ENCODE results near the gene TGM6. TPM values are rescaled to one million over a fixed set of nuclear protein-coding genes. Genes with fewer than 3 reads are reported as not detected.

TGM6 gene
- total RNA-seq, 2 experiments from 2014 or later: not detected

DNA sequence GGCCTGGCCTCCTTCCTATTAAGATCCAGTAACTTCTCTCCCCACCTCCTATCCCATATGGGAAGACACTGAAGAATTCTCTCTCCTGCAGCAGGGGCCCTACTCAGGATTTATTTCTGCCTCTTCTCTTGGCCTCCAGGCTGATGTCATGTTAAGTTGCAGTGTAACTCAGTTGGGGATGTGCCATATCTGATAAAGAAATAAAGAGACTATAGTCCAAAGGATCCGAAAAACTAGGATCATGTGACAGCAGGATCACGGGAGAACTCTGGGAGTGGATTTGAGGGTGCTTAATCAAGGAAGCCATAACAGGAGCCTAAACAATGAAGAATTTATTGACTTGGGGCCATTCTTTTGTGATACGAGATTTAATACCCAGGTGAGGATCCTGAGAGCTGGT is 38.5 kb upstream of the TGM6 start:
- ChIA-PET CTCF (no interaction called here), POLR2A (no interaction called here)
- H3K4me1 Mint-ChIP-seq (ENCODE audit: low read depth): no peaks in the 10 kb centered on the region

DNA sequence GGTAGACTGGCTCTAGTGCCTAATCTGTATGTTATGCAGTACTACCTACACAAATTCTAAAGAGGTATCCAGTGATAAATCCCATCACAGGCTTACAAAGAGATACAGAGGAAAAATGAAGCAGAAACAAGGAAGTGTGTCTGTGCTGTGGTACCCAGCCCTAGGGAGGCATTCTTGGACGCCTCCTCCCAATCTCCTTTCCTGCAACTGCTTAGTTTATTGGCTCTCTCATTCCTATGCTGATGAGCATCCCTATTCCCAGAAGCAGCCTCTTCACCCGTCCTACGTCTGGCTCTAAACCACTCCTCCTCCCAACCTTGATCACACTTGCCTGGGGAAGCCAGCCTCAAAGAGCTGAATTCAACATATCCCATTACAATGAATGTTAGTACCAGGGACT is 34.5 kb upstream of the TGM6 start:
- no peak for DNase-seq
- no peak for ATAC-seq
- ChIA-PET CTCF (interaction anchor here (1.0 kb wide), 1 partner anchor 106 kb away, joined by 3 read pairs; no protein-coding TSS in a partner anchor), POLR2A (no interaction called here)
- no peaks in the 10 kb centered on the region for H3K9me3 Mint-ChIP-seq (ENCODE audit: insufficient read depth)
- no peaks in the 10 kb centered on the region for H3K4me1 Mint-ChIP-seq (ENCODE audit: low read depth)
- H3K36me3 Mint-ChIP-seq (ENCODE audit: low read depth): no peaks in the 10 kb centered on the region
- H3K4me3 Mint-ChIP-seq: no peak overlapping the region
- H3K27ac Mint-ChIP-seq: no peak overlapping the region
- H3K27me3 Mint-ChIP-seq (ENCODE audit: low read depth): peaks cover 9% of the 10 kb centered on the region

More for the DNA sequence above, 38.5 kb upstream of the TGM6 start:
- no peak overlapping the region for H3K27ac Mint-ChIP-seq
- ATAC-seq (no peak), DNase-seq (no peak)
- H3K36me3 Mint-ChIP-seq (ENCODE audit: low read depth): no peaks in the 10 kb centered on the region
- H3K4me3 Mint-ChIP-seq: no peak overlapping the region
- no peaks in the 10 kb centered on the region for H3K9me3 Mint-ChIP-seq (ENCODE audit: insufficient read depth)
- H3K27me3 Mint-ChIP-seq (ENCODE audit: low read depth): peaks cover 2% of the 10 kb centered on the region

DNA sequence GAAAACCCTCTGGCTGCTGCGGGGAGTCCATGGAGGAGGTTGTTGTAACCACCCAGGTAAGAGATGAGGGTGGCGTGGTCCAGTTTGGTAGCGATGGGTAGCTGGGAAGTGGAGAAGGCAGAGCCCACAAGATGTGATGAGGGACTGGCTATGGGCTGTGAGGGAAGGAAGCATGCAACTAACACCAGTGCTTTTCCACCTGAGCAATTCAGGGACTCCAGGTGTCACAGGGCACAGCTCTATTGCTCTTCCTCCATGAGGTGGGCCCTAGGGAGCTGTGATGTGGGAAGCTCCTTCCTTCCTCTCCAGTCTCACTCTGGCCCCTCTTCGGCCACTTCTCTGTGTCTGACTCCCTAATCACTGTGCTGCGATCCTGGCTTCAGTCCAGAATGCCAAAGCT is 32.4 kb upstream of the TGM6 start:
- POLR2A ChIA-PET: no interaction called here
- Mint-ChIP-seq H3K4me1 (ENCODE audit: low read depth) (peaks cover 2% of the 10 kb centered on the region), H3K4me3 (no peak overlapping the region), H3K36me3 (ENCODE audit: low read depth) (no peaks in the 10 kb centered on the region), H3K9me3 (ENCODE audit: insufficient read depth) (no peaks in the 10 kb centered on the region), H3K27me3 (ENCODE audit: low read depth) (peaks cover 11% of the 10 kb centered on the region), H3K27ac (no peak overlapping the region)
- CTCF ChIA-PET: interaction anchor here (1.4 kb wide), 1 partner anchor 140 kb away, joined by 4 read pairs; no protein-coding TSS in a partner anchor
- ATAC-seq (no peak), DNase-seq (no peak)

DNA sequence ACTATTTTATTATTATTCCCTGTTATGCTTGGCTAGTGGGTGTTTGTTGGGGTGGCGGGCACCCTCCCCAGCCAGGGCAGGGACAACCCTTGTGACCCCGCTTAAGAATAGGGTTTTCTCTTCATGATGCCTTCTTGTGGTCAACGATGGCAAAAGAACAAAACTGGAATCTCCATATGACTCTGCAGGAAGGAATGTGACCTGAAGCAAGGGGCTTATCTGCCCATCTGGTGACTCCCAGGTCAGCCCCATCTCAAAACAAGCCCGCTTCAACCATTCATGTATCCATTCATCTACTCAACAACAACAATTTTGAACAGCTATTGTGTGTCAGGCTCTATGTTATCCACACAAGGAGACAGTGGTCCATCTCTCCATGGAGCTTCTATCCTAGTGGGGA is 30.9 kb upstream of the TGM6 start:
- Mint-ChIP-seq H3K4me3 (no peak overlapping the region), H3K4me1 (ENCODE audit: low read depth) (peaks cover 2% of the 10 kb centered on the region), H3K27me3 (ENCODE audit: low read depth) (peaks cover 18% of the 10 kb centered on the region), H3K36me3 (ENCODE audit: low read depth) (no peaks in the 10 kb centered on the region), H3K9me3 (ENCODE audit: insufficient read depth) (no peaks in the 10 kb centered on the region), H3K27ac (no peak overlapping the region)
- DNase-seq: no peak
- ChIA-PET CTCF (interaction anchor here (1.0 to 1.4 kb wide), 4 partner anchors 35 to 142 kb away, joined by 3 to 5 read pairs (median 3); no protein-coding TSS in a partner anchor), POLR2A (interaction anchor here (0.7 kb wide), 1 partner anchor 134 kb away, joined by 3 read pairs; no protein-coding TSS in a partner anchor)
- no peak for ATAC-seq

DNA sequence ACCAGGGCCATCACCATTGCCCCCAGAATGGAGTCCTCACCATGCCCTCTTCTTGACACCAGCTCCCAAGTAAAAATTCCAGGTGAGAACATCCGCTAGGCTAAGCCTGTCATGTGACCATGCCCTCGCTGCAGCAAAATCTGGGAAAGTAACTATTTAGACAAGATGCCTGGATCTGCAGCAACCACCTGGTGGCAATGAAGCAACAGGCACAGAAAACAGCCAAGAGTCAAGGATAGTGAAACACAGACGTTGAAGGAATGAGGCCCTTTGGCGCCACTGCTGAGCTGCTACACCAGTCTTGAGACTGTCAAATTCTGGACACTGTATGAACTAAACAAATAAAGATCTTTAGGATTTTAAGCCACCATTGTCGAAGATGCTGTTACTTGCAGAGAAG is 30.1 kb upstream of the TGM6 start:
- Mint-ChIP-seq H3K4me1 (ENCODE audit: low read depth) (peaks cover 2% of the 10 kb centered on the region), H3K4me3 (no peak overlapping the region), H3K36me3 (ENCODE audit: low read depth) (no peaks in the 10 kb centered on the region), H3K27me3 (ENCODE audit: low read depth) (peaks cover 23% of the 10 kb centered on the region), H3K27ac (no peak overlapping the region), H3K9me3 (ENCODE audit: insufficient read depth) (no peaks in the 10 kb centered on the region)
- ChIA-PET CTCF (interaction anchor here (1.0 to 1.4 kb wide), 4 partner anchors 34 to 143 kb away, joined by 3 to 5 read pairs (median 3); no protein-coding TSS in a partner anchor), POLR2A (no interaction called here)
- no peak for DNase-seq
- ATAC-seq: no peak

DNA sequence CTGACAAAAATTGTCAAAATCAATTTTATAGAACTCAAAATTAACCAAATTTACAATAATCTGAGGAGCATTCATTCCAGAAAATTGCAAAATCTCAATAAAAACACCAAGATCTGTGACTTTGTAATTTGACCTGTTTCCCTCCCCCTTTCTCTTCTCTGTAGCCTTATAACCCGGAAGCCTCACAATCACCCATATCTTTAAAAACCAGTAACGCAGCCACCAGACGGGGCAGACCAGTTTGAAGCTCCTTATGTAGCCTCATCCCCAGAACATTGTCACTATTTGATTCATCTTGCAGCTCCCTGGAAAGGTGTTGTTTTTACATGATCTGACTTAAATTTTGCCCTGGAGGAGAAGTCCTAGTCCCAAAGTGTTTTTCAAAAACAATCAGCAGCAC is 27.5 kb upstream of the TGM6 start:
- Mint-ChIP-seq H3K4me1 (ENCODE audit: low read depth) (peaks cover 2% of the 10 kb centered on the region), H3K27me3 (ENCODE audit: low read depth) (peaks cover 34% of the 10 kb centered on the region), H3K9me3 (ENCODE audit: insufficient read depth) (no peaks in the 10 kb centered on the region), H3K36me3 (ENCODE audit: low read depth) (no peaks in the 10 kb centered on the region), H3K27ac (no peak overlapping the region), H3K4me3 (no peak overlapping the region)
- CTCF ChIA-PET: no interaction called here
- DNase-seq (no peak), ATAC-seq (no peak)
- POLR2A ChIA-PET: no interaction called here

DNA sequence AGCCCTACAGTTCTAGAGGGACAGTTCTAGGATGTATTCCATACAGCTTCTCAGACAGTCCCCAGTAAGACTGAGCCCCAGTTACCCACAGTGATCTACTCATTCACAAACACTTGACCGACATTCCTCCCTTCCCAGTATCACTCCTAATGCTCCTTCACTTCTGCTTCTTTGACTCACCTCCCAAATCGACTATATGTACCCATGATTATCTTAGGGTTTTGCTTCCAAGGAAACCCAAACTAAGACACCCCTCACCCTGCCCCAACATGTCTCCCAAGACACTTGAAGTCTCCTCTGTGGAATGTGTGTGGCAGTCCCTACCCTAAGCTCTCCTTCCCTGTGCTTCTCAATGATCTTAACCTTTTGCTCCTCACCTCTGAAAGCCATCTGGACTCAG is 23.6 kb upstream of the TGM6 start:
- DNase-seq (no peak), ATAC-seq (no peak)
- ChIA-PET CTCF (interaction anchor here (1.4 to 1.7 kb wide), 3 partner anchors 30 to 165 kb away, joined by 4 to 9 read pairs (median 4); no protein-coding TSS in a partner anchor), POLR2A (no interaction called here)
- H3K36me3 Mint-ChIP-seq (ENCODE audit: low read depth): no peaks in the 10 kb centered on the region
- H3K9me3 Mint-ChIP-seq (ENCODE audit: insufficient read depth): peaks cover 15% of the 10 kb centered on the region
- peaks cover 51% of the 10 kb centered on the region for H3K27me3 Mint-ChIP-seq (ENCODE audit: low read depth)
- no peak overlapping the region for H3K4me3 Mint-ChIP-seq
- H3K4me1 Mint-ChIP-seq (ENCODE audit: low read depth): peaks cover 2% of the 10 kb centered on the region
- no peak overlapping the region for H3K27ac Mint-ChIP-seq

DNA sequence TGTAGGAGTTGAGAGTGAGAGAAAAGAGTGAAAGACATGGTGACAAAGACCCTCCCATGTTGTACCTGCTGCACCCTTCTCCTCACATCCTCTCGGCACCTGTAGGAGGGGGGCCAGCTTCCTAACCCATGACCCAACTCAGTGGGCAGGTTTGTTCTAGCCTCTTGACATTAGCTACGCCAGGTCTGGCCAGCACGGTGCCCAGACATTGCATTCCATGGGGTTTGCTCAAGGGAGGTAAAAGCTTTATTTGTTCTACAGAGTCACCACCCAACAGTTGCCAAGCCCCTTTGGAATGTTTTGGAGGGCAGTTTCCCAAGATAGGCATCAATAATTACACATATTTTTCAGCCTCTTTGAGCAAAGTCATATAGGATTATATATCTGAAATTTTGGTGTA is 22.7 kb upstream of the TGM6 start:
- H3K4me1 Mint-ChIP-seq (ENCODE audit: low read depth): no peaks in the 10 kb centered on the region
- no peak overlapping the region for H3K27ac Mint-ChIP-seq
- ATAC-seq: no peak
- H3K27me3 Mint-ChIP-seq (ENCODE audit: low read depth): peaks cover 51% of the 10 kb centered on the region
- H3K4me3 Mint-ChIP-seq: no peak overlapping the region
- no peak for DNase-seq
- ChIA-PET POLR2A (no interaction called here), CTCF (interaction anchor here (1.4 to 1.7 kb wide), 3 partner anchors 29 to 164 kb away, joined by 4 to 9 read pairs (median 4); no protein-coding TSS in a partner anchor)
- H3K36me3 Mint-ChIP-seq (ENCODE audit: low read depth): no peaks in the 10 kb centered on the region
- peaks cover 15% of the 10 kb centered on the region for H3K9me3 Mint-ChIP-seq (ENCODE audit: insufficient read depth)

DNA sequence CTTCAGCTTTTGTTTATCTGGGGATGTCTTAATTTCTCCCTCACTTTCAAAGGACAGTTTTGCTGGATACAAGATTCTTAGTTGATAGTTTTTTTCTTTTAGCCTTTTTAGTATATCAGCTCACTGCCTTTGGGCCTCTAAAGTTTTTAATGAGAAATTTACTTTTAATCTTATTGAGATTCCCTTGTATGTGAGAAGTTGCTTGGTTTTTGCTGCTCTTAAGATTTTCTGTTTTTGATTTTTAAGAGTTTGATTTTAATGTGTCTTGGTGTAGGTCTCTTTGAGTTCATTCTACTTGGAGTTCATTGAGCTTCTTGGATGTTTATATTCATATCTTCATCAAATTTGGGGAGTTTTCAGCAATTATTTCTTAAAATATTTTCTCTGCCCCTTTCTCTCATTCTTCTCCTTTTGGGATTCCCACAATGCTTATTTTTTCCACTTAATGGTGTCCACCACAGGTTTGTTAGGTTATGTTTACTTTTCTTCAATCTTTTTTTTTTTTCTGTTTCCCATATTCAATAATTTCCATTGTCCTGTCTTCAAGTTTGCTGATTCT is 19.6 kb upstream of the TGM6 start:
- Mint-ChIP-seq H3K4me1 (ENCODE audit: low read depth) (no peaks in the 10 kb centered on the region), H3K27ac (no peak overlapping the region), H3K4me3 (no peak overlapping the region), H3K36me3 (ENCODE audit: low read depth) (no peaks in the 10 kb centered on the region), H3K9me3 (ENCODE audit: insufficient read depth) (peaks cover 15% of the 10 kb centered on the region), H3K27me3 (ENCODE audit: low read depth) (peaks cover 51% of the 10 kb centered on the region)
- ATAC-seq: no peak
- CTCF ChIA-PET: interaction anchor here (0.8 kb wide), 1 partner anchor 26 kb away, joined by 5 read pairs; no protein-coding TSS in a partner anchor
- DNase-seq: no peak
- POLR2A ChIA-PET: no interaction called here

DNA sequence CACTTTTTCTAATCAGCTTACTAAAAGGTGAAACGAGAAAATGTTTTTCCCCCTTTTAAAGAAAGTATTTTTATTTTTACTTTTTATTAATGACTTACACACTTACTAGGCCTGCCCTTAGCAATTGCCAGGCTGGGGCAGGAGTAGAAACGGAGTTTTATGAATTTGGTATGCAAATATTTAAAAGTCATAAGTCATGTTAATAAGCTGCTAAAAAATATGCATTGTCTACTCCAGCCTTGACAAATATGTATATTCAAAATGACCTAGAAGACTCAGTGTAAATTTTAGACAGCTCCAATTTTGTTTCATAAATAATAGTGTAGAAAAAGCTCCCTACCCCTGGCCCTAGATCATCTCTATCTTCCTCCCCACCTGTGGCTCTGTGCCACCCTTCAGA is 17.5 kb upstream of the TGM6 start:
- Mint-ChIP-seq H3K36me3 (ENCODE audit: low read depth) (no peaks in the 10 kb centered on the region), H3K4me3 (no peak overlapping the region), H3K27ac (no peak overlapping the region), H3K4me1 (ENCODE audit: low read depth) (no peaks in the 10 kb centered on the region), H3K27me3 (ENCODE audit: low read depth) (peaks cover 45% of the 10 kb centered on the region), H3K9me3 (ENCODE audit: insufficient read depth) (peaks cover 15% of the 10 kb centered on the region)
- no peak for DNase-seq
- ATAC-seq: no peak
- ChIA-PET POLR2A (no interaction called here), CTCF (no interaction called here)

DNA sequence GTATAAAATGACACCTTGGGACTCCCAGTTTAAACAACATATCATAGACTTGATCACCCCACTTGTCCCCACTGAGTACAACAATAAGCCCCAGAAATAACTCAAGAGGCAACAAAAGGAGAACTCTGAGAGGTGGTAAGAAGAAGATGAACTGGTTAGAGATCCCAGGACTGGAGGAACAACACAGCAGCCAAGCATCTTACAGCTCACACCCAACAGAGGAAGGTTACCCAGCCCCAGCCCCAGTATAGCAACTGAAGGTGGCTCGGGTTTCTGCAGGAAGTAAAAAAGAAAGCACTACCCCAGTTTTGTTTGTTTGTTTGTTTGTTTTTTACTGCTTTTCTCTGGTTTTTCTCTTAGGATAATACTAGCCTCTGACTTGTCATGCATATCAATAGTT is 17.1 kb upstream of the TGM6 start:
- DNase-seq: no peak
- no peak for ATAC-seq
- CTCF ChIA-PET: no interaction called here

DNA sequence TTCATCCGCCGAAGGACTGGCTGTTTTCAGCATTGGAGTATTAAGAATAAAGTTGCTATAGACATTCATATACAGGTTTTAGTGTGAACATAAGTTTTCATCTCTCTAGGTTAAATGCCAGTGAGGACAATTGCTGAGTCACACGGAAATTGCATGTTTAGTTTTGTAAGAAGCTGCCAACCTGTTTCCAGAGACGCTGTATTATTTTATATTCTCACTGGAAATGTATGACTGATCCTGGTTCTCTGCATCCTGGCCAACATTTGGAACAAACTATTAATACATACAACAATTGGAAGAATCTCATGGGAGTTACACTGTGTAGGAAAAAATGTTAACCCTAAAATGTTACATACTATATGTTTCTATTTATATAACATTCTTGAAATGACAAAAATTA is 16.7 kb upstream of the TGM6 start:
- H3K4me1 Mint-ChIP-seq (ENCODE audit: low read depth): no peaks in the 10 kb centered on the region
- POLR2A ChIA-PET: no interaction called here

More for the DNA sequence above, 17.1 kb upstream of the TGM6 start:
- H3K27me3 Mint-ChIP-seq (ENCODE audit: low read depth): peaks cover 49% of the 10 kb centered on the region
- no peaks in the 10 kb centered on the region for H3K4me1 Mint-ChIP-seq (ENCODE audit: low read depth)
- no peaks in the 10 kb centered on the region for H3K36me3 Mint-ChIP-seq (ENCODE audit: low read depth)
- POLR2A ChIA-PET: no interaction called here
- peaks cover 17% of the 10 kb centered on the region for H3K9me3 Mint-ChIP-seq (ENCODE audit: insufficient read depth)
- no peak overlapping the region for H3K4me3 Mint-ChIP-seq
- no peak overlapping the region for H3K27ac Mint-ChIP-seq

DNA sequence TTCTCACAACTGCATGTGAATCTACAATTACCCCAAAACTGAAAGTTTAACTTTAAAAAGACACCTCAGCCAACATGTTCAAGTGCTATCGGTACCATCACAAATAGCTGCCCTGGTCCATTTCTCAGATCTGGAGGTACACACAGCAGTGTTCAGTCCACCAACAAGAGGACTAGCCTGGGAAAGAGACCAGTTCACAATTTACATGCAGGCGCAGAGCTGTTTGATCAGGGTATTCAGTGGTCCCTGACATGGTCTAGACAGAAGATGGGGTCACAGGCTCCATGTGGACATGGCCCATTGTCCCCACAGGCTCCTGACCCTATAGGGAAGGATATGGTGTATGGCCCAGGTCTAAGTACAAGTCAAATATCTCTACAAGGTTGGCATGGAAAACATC is 15.6 kb upstream of the TGM6 start:
- ATAC-seq (no peak), DNase-seq (no peak)
- CTCF ChIA-PET: interaction anchor here (1.1 kb wide), 1 partner anchor 22 kb away, joined by 4 read pairs; no protein-coding TSS in a partner anchor
- H3K36me3 Mint-ChIP-seq (ENCODE audit: low read depth): no peaks in the 10 kb centered on the region
- peaks cover 20% of the 10 kb centered on the region for H3K9me3 Mint-ChIP-seq (ENCODE audit: insufficient read depth)
- H3K4me1 Mint-ChIP-seq (ENCODE audit: low read depth): no peaks in the 10 kb centered on the region
- POLR2A ChIA-PET: no interaction called here
- peaks cover 45% of the 10 kb centered on the region for H3K27me3 Mint-ChIP-seq (ENCODE audit: low read depth)
- H3K4me3 Mint-ChIP-seq: no peak overlapping the region
- H3K27ac Mint-ChIP-seq: no peak overlapping the region

More for the DNA sequence above, 16.7 kb upstream of the TGM6 start:
- Mint-ChIP-seq H3K27ac (no peak overlapping the region), H3K36me3 (ENCODE audit: low read depth) (no peaks in the 10 kb centered on the region), H3K9me3 (ENCODE audit: insufficient read depth) (peaks cover 20% of the 10 kb centered on the region), H3K27me3 (ENCODE audit: low read depth) (peaks cover 52% of the 10 kb centered on the region), H3K4me3 (no peak overlapping the region)
- CTCF ChIA-PET: no interaction called here
- DNase-seq: no peak
- ATAC-seq: no peak
